Measurements from ENCODE around the gene P4HB.
A peak's percentile ranks its signal among the peaks of the same experiment; 100 is the strongest.

The P4HB gene

GRCh38 chr17:81859906-81860755 is at the start of gene P4HB:
Gene P4HB, minus strand, starts transcription at chr17:81860535. Its CDS starts 64 bp downstream, at chr17:81860471.
- no peak; the same call in none of the 2 replicates for TF ChIP-seq EGR1 (IDR thresholded peaks at IDR 0.05)
- TF ChIP-seq RAD21 (IDR thresholded peaks at IDR 0.05; ENCODE audit: low read depth): no peak
- TF ChIP-seq FOXM1 (IDR thresholded peaks at IDR 0.05; ENCODE audit: borderline replicate concordance, low read depth): no peak
- no peak; the same call in 1 of the 2 replicates for TF ChIP-seq ZBTB7A (IDR thresholded peaks at IDR 0.05; ENCODE audit: low read depth)
- TF ChIP-seq USF1 (IDR thresholded peaks at IDR 0.05): no peak
- TF ChIP-seq TAF1 (IDR thresholded peaks at IDR 0.05; ENCODE audit: low read depth): peak; percentile 31; the same call in 1 of the 2 replicates
- TF ChIP-seq TCF12 (IDR thresholded peaks at IDR 0.05; ENCODE audit: low read depth): no peak; the same call in 1 of the 2 replicates
- TF ChIP-seq NFIC (IDR thresholded peaks at IDR 0.05): 0 out of 2 replicates have a peak, but pooled peaks have one; percentile 3
- no peak for TF ChIP-seq CREB1 (IDR thresholded peaks at IDR 0.05; ENCODE audit: low read depth)
- no peak for TF ChIP-seq YY1 (IDR thresholded peaks at IDR 0.05; ENCODE audit: low read depth)
- 0 out of 2 replicates have a peak, but pooled peaks have one; percentile 13 for TF ChIP-seq EP300 (IDR thresholded peaks at IDR 0.05; ENCODE audit: borderline replicate concordance)
- TF ChIP-seq MAX (IDR thresholded peaks at IDR 0.05): no peak; the same call in 1 of the 2 replicates
- TF ChIP-seq REST (IDR thresholded peaks at IDR 0.05; ENCODE audit: low read depth): no peak
- no peak for TF ChIP-seq CEBPB (IDR thresholded peaks at IDR 0.05)
- TF ChIP-seq TEAD4 (IDR thresholded peaks at IDR 0.05): no peak

- TF ChIP-seq MAX (IDR thresholded peaks at IDR 0.05): no peak
- no peak for TF ChIP-seq RAD21 (IDR thresholded peaks at IDR 0.05; ENCODE audit: low read depth)
- TF ChIP-seq TEAD4 (IDR thresholded peaks at IDR 0.05): no peak
- no peak for TF ChIP-seq YY1 (IDR thresholded peaks at IDR 0.05; ENCODE audit: low read depth)
- no peak for TF ChIP-seq ZBTB7A (IDR thresholded peaks at IDR 0.05; ENCODE audit: low read depth)
- no peak for TF ChIP-seq REST (IDR thresholded peaks at IDR 0.05; ENCODE audit: low read depth)
- TF ChIP-seq EP300 (IDR thresholded peaks at IDR 0.05; ENCODE audit: borderline replicate concordance): no peak
- no peak for TF ChIP-seq TAF1 (IDR thresholded peaks at IDR 0.05; ENCODE audit: low read depth)
- no peak for TF ChIP-seq CEBPB (IDR thresholded peaks at IDR 0.05)
- TF ChIP-seq NFIC (IDR thresholded peaks at IDR 0.05): no peak
Measured at GRCh38 chr17:81909231-81909630, 48.9 kb upstream of the P4HB start.

- TF ChIP-seq TCF12 (IDR thresholded peaks at IDR 0.05; ENCODE audit: low read depth) (no peak), EP300 (IDR thresholded peaks at IDR 0.05; ENCODE audit: borderline replicate concordance) (no peak), RAD21 (IDR thresholded peaks at IDR 0.05; ENCODE audit: low read depth) (no peak), USF1 (IDR thresholded peaks at IDR 0.05) (no peak), FOXM1 (IDR thresholded peaks at IDR 0.05; ENCODE audit: borderline replicate concordance, low read depth) (no peak), TEAD4 (IDR thresholded peaks at IDR 0.05) (no peak), REST (IDR thresholded peaks at IDR 0.05; ENCODE audit: low read depth) (no peak), TAF1 (IDR thresholded peaks at IDR 0.05; ENCODE audit: low read depth) (no peak)
Measured at GRCh38 chr17:81908793-81909192, 48.5 kb upstream of the P4HB start.
